ENCODE data around the gene GALNT10. TPM values are rescaled to one million over a fixed set of nuclear protein-coding genes. Genes with fewer than 3 reads are reported as not detected.

The GALNT10 gene
- total RNA-seq, 4 donors from 2014 or later, result 21.4 to 49.8 (median 44.7) TPM

DNA sequence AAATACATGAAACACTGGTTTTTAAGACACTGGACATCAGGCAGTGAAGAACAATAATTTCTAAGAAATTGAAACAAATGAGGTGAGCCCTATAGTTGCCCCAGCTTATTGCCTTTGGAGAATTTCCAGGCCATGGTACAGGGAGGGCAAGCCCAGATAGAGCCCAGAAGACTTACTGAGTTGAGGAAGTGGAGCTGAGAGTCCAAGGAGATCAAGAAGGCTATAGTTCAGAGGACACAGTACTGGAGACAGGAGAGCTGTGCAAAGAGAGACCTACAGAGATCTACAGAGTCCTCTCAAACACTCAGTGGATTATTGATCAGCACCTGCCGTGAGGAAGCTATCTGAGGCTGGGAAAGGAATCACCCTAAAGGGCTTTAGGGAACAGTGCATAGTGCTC is 112.6 kb downstream of the GALNT10 start:
- Histone ChIP-seq H3K27ac (replicated peaks in 1 of 4) (no peak overlapping the region), H3K9me3 (peaks cover 0 to 5% (median 0%) of the 10 kb centered on the region in 4 donors), H3K36me3 (peaks cover 0 to 7% (median 1%) of the 10 kb centered on the region in 4 donors), H3K4me1 (peaks cover 6 to 15% (median 13%) of the 10 kb centered on the region in 4 donors), H3K4me3 (no peak overlapping the region), H3K27me3 (no peaks in the 10 kb centered on the region)
- WGBS, result 75% methylated on average over 1 of the region's 1 CpG
- intact Hi-C loops (cut with DNase I), result no loop called here
- DNase-seq (ENCODE audit: extremely low spot score), result peak; percentile 66
- TF ChIP-seq CTCF (IDR thresholded peaks at IDR 0.05) (no peak), POLR2A (IDR thresholded peaks at IDR 0.05; ENCODE audit: low read depth) (no peak), POLR2AphosphoS5 (IDR thresholded peaks at IDR 0.05) (no peak), EP300 (IDR thresholded peaks at IDR 0.05) (no peak)

DNA sequence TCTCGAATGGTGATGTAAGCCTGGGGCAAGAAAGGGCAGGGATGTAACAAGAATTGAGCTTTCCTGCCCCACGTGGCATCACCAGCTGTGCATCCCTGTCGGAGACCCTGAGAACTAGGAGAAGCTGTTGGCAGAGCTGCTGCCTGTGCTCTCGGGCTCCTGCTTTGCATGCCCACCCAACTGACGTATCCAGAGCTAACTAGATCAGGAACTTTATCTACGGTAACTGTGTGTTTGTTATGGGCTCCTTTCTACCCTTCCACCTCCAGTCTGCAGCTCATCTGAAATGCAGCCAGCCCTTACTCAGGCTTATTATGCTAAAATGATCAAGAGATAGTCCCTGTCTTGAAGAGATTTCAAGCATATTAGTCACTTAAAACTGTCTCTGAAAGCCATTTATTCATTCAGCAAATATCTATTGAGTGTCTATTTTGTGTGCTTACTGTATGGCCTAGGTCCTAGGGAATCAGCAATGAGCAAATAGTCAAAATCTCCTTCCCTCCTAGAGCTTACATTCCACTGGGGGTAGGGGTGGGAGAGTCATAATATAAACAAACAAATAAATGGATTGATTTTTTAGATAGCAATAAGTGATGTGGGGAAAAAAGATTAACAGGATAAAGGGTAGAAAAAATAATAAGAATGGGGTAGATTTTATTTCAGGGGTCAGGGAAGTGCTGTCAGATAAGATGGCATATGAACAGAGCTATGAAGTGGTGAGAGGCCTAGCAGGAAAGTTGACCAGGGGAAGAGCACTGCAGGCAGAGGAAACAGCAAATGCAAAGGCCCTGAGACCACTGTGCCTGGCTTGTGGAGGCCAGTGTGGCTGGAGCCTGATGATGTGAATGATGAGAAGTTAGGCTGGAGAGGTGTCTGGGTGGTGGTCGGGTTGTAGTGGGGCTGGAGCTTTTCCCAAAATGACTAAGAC is 118.2 kb downstream of the GALNT10 start:
- intact Hi-C loops (cut with DNase I), result no loop called here
- Histone ChIP-seq H3K4me3 (no peak overlapping the region), H3K36me3 (no peaks in the 10 kb centered on the region), H3K4me1 (no peaks in the 10 kb centered on the region), H3K9me3 (peaks cover 0 to 5% (median 0%) of the 10 kb centered on the region in 4 donors), H3K27ac (replicated peaks in 1 of 4) (no peak overlapping the region), H3K27me3 (no peaks in the 10 kb centered on the region)
- TF ChIP-seq POLR2AphosphoS5 (IDR thresholded peaks at IDR 0.05), result no peak
- no peak for TF ChIP-seq POLR2A (IDR thresholded peaks at IDR 0.05; ENCODE audit: low read depth)
- TF ChIP-seq CTCF (IDR thresholded peaks at IDR 0.05), result no peak
- TF ChIP-seq EP300 (IDR thresholded peaks at IDR 0.05), result no peak
- no peak for DNase-seq (ENCODE audit: extremely low spot score)
- 89% methylated on average over 4 of the region's 7 CpGs for WGBS

GRCh38 chr5:154309371-154309745 is 118.8 kb downstream of the GALNT10 start:
- no peak overlapping the region for H3K27ac ChIP-seq (replicated peaks in 1 of 4)
- DNase-seq (ENCODE audit: extremely low spot score), result no peak
- H3K4me1 ChIP-seq, result no peaks in the 10 kb centered on the region
- TF ChIP-seq EP300 (IDR thresholded peaks at IDR 0.05) (no peak), CTCF (IDR thresholded peaks at IDR 0.05) (no peak), POLR2A (IDR thresholded peaks at IDR 0.05; ENCODE audit: low read depth) (no peak), POLR2AphosphoS5 (IDR thresholded peaks at IDR 0.05) (no peak)
- no peaks in the 10 kb centered on the region for H3K36me3 ChIP-seq
- WGBS, result 93% methylated on average over 1 of the region's 1 CpG
- no peaks in the 10 kb centered on the region for H3K27me3 ChIP-seq
- H3K4me3 ChIP-seq, result no peak overlapping the region
- H3K9me3 ChIP-seq, result peaks cover 0 to 5% (median 0%) of the 10 kb centered on the region in 4 donors
- intact Hi-C loops (cut with DNase I), result no loop called here

GRCh38 chr5:154309805-154310204 is 119.3 kb downstream of the GALNT10 start:
- no peaks in the 10 kb centered on the region for H3K36me3 ChIP-seq
- intact Hi-C loops (cut with DNase I), result no loop called here
- H3K4me1 ChIP-seq, result no peaks in the 10 kb centered on the region
- no peaks in the 10 kb centered on the region for H3K27me3 ChIP-seq
- H3K9me3 ChIP-seq, result peaks cover 0 to 5% (median 0%) of the 10 kb centered on the region in 4 donors
- no peak for TF ChIP-seq POLR2A (IDR thresholded peaks at IDR 0.05; ENCODE audit: low read depth)
- H3K4me3 ChIP-seq, result no peak overlapping the region
- WGBS, result 81% methylated on average over 8 of the region's 8 CpGs
- no peak for DNase-seq (ENCODE audit: extremely low spot score)
- H3K27ac ChIP-seq (replicated peaks in 1 of 4), result no peak overlapping the region

- 95% methylated on average over 5 of the region's 5 CpGs for WGBS
These were observed 120.8 kb downstream of the GALNT10 start for GRCh38 chr5:154311362-154311761.

More at GRCh38 chr5:154311362-154311761, 120.8 kb downstream of the GALNT10 start:
- intact Hi-C loops (cut with DNase I), result no loop called here
- no peaks in the 10 kb centered on the region for H3K27me3 ChIP-seq
- no peaks in the 10 kb centered on the region for H3K9me3 ChIP-seq
- TF ChIP-seq CTCF (IDR thresholded peaks at IDR 0.05), result no peak
- TF ChIP-seq POLR2AphosphoS5 (IDR thresholded peaks at IDR 0.05), result no peak
- TF ChIP-seq EP300 (IDR thresholded peaks at IDR 0.05), result no peak
- TF ChIP-seq POLR2A (IDR thresholded peaks at IDR 0.05; ENCODE audit: low read depth), result no peak
- no peak for DNase-seq (ENCODE audit: extremely low spot score)
- no peak overlapping the region for H3K4me3 ChIP-seq
- no peak overlapping the region for H3K27ac ChIP-seq (replicated peaks in 1 of 4)
- H3K4me1 ChIP-seq, result no peaks in the 10 kb centered on the region
- H3K36me3 ChIP-seq, result no peaks in the 10 kb centered on the region

Measured in esophagus muscularis mucosa (tissue), 4 donors.